GM23338 (cell line): Measurements from ENCODE around the gene GRID1.

Source experiments
- CREB1 ChIP-seq: fragments of 250-450 bp; sonication (Bioruptor Pico); IDR thresholded peaks from 2 replicates; pipeline ENCODE4 v1.5.0; 2020; ENCODE audit warnings: low read depth, mild to moderate bottlenecking, moderate library complexity
- ETS1 ChIP-seq: IDR thresholded peaks from 2 replicates; pipeline ENCODE4 v1.6.1; 2016; ENCODE audit warnings: antibody characterized with exemption
- EZH2 ChIP-seq: fragments of 200-600 bp; sonication (generic); IDR thresholded peaks from one replicate; pipeline ENCODE4 v1.8.0; 2017; ENCODE audit warnings: antibody characterized with exemption, mild to moderate bottlenecking, low read depth; ENCODE audit not compliant: unreplicated experiment
- EZH2phosphoT487 ChIP-seq: fragments of 200-600 bp; sonication (generic); IDR thresholded peaks from one replicate; pipeline ENCODE4 v1.8.1; 2018; ENCODE audit warnings: antibody characterized with exemption; ENCODE audit not compliant: unreplicated experiment
- JUNB ChIP-seq: IDR thresholded peaks from one replicate; pipeline ENCODE4 v1.6.1; 2016; ENCODE audit warnings: antibody characterized with exemption; ENCODE audit not compliant: unreplicated experiment
- NANOG ChIP-seq: IDR thresholded peaks from 2 replicates; pipeline ENCODE4 v1.6.1; 2016; ENCODE audit warnings: antibody characterized with exemption, borderline replicate concordance
- POLR2AphosphoS5 ChIP-seq: IDR thresholded peaks from 2 replicates; pipeline ENCODE4 v1.6.1; 2016; ENCODE audit warnings: antibody characterized with exemption, low read depth
- STAT1 ChIP-seq: IDR thresholded peaks from one replicate; pipeline ENCODE4 v1.6.1; 2016; ENCODE audit warnings: antibody characterized with exemption; ENCODE audit not compliant: unreplicated experiment
- ZNF331 ChIP-seq: fragments of 250-450 bp; sonication (Bioruptor Pico); IDR thresholded peaks from 2 replicates; pipeline ENCODE4 v1.5.0; 2020; ENCODE audit warnings: low read depth, mild to moderate bottlenecking, moderate library complexity
- TF ChIP-seq, protein P1 (sequence below), 2 experiments: fragments of 200-600 bp in 1 of 2; sonication (generic) in 1 of 2; conservative IDR thresholded peaks; 2 replicates each; pipeline versions ENCODE4 v1.5.1 to v1.6.1; 2016 to 2017; ENCODE audit warnings: antibody characterized with exemption in 2 of 2, low read depth in 2 of 2, mild to moderate bottlenecking in 2 of 2, moderate library complexity in 1 of 2
- TF ChIP-seq, protein P2 (sequence below): IDR thresholded peaks from one replicate; pipeline ENCODE4 v1.6.1; 2018; ENCODE audit warnings: antibody characterized with exemption; ENCODE audit not compliant: unreplicated experiment
- TF ChIP-seq, protein P3 (sequence below): fragments of 250-450 bp; sonication (Bioruptor Pico); IDR thresholded peaks from 2 replicates; pipeline ENCODE4 v1.5.0; 2020; ENCODE audit warnings: mild to moderate bottlenecking, moderate library complexity

- TF ChIP-seq POLR2AphosphoS5 (no peak), CREB1 (CRISPR knock-in tag) (no peak), EZH2 (no peak), STAT1 (no peak), EZH2phosphoT487 (no peak), NANOG (no peak), JUNB (no peak), ZNF331 (CRISPR knock-in tag) (no peak), ETS1 (no peak)
- TF ChIP-seq, protein P1, sequence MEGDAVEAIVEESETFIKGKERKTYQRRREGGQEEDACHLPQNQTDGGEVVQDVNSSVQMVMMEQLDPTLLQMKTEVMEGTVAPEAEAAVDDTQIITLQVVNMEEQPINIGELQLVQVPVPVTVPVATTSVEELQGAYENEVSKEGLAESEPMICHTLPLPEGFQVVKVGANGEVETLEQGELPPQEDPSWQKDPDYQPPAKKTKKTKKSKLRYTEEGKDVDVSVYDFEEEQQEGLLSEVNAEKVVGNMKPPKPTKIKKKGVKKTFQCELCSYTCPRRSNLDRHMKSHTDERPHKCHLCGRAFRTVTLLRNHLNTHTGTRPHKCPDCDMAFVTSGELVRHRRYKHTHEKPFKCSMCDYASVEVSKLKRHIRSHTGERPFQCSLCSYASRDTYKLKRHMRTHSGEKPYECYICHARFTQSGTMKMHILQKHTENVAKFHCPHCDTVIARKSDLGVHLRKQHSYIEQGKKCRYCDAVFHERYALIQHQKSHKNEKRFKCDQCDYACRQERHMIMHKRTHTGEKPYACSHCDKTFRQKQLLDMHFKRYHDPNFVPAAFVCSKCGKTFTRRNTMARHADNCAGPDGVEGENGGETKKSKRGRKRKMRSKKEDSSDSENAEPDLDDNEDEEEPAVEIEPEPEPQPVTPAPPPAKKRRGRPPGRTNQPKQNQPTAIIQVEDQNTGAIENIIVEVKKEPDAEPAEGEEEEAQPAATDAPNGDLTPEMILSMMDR (conservative IDR thresholded peaks at IDR 0.05; ENCODE audit: low read depth in 2 of 2), result no peak
- TF ChIP-seq, protein P2, sequence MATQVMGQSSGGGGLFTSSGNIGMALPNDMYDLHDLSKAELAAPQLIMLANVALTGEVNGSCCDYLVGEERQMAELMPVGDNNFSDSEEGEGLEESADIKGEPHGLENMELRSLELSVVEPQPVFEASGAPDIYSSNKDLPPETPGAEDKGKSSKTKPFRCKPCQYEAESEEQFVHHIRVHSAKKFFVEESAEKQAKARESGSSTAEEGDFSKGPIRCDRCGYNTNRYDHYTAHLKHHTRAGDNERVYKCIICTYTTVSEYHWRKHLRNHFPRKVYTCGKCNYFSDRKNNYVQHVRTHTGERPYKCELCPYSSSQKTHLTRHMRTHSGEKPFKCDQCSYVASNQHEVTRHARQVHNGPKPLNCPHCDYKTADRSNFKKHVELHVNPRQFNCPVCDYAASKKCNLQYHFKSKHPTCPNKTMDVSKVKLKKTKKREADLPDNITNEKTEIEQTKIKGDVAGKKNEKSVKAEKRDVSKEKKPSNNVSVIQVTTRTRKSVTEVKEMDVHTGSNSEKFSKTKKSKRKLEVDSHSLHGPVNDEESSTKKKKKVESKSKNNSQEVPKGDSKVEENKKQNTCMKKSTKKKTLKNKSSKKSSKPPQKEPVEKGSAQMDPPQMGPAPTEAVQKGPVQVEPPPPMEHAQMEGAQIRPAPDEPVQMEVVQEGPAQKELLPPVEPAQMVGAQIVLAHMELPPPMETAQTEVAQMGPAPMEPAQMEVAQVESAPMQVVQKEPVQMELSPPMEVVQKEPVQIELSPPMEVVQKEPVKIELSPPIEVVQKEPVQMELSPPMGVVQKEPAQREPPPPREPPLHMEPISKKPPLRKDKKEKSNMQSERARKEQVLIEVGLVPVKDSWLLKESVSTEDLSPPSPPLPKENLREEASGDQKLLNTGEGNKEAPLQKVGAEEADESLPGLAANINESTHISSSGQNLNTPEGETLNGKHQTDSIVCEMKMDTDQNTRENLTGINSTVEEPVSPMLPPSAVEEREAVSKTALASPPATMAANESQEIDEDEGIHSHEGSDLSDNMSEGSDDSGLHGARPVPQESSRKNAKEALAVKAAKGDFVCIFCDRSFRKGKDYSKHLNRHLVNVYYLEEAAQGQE, result no peak
- TF ChIP-seq, protein P3, sequence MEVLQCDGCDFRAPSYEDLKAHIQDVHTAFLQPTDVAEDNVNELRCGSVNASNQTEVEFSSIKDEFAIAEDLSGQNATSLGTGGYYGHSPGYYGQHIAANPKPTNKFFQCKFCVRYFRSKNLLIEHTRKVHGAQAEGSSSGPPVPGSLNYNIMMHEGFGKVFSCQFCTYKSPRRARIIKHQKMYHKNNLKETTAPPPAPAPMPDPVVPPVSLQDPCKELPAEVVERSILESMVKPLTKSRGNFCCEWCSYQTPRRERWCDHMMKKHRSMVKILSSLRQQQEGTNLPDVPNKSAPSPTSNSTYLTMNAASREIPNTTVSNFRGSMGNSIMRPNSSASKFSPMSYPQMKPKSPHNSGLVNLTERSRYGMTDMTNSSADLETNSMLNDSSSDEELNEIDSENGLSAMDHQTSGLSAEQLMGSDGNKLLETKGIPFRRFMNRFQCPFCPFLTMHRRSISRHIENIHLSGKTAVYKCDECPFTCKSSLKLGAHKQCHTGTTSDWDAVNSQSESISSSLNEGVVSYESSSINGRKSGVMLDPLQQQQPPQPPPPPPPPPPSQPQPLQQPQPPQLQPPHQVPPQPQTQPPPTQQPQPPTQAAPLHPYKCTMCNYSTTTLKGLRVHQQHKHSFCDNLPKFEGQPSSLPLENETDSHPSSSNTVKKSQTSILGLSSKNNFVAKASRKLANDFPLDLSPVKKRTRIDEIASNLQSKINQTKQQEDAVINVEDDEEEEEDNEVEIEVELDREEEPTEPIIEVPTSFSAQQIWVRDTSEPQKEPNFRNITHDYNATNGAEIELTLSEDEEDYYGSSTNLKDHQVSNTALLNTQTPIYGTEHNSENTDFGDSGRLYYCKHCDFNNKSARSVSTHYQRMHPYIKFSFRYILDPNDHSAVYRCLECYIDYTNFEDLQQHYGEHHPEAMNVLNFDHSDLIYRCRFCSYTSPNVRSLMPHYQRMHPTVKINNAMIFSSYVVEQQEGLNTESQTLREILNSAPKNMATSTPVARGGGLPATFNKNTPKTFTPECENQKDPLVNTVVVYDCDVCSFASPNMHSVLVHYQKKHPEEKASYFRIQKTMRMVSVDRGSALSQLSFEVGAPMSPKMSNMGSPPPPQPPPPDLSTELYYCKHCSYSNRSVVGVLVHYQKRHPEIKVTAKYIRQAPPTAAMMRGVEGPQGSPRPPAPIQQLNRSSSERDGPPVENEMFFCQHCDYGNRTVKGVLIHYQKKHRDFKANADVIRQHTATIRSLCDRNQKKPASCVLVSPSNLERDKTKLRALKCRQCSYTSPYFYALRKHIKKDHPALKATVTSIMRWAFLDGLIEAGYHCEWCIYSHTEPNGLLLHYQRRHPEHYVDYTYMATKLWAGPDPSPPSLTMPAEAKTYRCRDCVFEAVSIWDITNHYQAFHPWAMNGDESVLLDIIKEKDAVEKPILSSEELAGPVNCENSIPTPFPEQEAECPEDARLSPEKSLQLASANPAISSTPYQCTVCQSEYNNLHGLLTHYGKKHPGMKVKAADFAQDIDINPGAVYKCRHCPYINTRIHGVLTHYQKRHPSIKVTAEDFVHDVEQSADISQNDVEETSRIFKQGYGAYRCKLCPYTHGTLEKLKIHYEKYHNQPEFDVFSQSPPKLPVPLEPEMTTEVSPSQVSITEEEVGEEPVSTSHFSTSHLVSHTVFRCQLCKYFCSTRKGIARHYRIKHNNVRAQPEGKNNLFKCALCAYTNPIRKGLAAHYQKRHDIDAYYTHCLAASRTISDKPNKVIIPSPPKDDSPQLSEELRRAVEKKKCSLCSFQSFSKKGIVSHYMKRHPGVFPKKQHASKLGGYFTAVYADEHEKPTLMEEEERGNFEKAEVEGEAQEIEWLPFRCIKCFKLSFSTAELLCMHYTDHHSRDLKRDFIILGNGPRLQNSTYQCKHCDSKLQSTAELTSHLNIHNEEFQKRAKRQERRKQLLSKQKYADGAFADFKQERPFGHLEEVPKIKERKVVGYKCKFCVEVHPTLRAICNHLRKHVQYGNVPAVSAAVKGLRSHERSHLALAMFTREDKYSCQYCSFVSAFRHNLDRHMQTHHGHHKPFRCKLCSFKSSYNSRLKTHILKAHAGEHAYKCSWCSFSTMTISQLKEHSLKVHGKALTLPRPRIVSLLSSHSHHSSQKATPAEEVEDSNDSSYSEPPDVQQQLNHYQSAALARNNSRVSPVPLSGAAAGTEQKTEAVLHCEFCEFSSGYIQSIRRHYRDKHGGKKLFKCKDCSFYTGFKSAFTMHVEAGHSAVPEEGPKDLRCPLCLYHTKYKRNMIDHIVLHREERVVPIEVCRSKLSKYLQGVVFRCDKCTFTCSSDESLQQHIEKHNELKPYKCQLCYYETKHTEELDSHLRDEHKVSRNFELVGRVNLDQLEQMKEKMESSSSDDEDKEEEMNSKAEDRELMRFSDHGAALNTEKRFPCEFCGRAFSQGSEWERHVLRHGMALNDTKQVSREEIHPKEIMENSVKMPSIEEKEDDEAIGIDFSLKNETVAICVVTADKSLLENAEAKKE (CRISPR knock-in tag), result no peak
These were observed 149.1 kb downstream of the GRID1 start for GRCh38 chr10:86217371-86218080.
